Endodermal cell (in vitro differentiated cells): ENCODE measurements around the gene ASPN. TPM values are rescaled to one million over a fixed set of nuclear protein-coding genes. Genes with fewer than 3 reads are reported as not detected.

Experiments used
- DNase-seq: peaks from one replicate; pipeline ENCODE4 v3.0.0-alpha.2; 2017
- H3K27ac ChIP-seq: 2 replicates; pipeline ENCODE4 v1.5.1; 2013; ENCODE audit warnings: mild to moderate bottlenecking, low read depth, low read length, moderate library complexity
- H3K27me3 ChIP-seq: 2 replicates; pipeline ENCODE4 v1.6.1; 2013; ENCODE audit warnings: mild to moderate bottlenecking, low read length, moderate library complexity; ENCODE audit not compliant: insufficient read depth, control insufficient read depth, poor library complexity, severe bottlenecking
- H3K36me3 ChIP-seq: 2 replicates; pipeline ENCODE4 v1.7.0; 2013; ENCODE audit warnings: mild to moderate bottlenecking, low read length, moderate library complexity; ENCODE audit not compliant: control insufficient read depth, insufficient read depth
- H3K4me1 ChIP-seq: one replicate; pipeline ENCODE4 v1.7.0; 2013; ENCODE audit warnings: low read length; ENCODE audit not compliant: control insufficient read depth, insufficient read depth
- H3K4me3 ChIP-seq: 2 replicates; pipeline ENCODE4 v1.5.1; 2013; ENCODE audit warnings: mild to moderate bottlenecking, low read length, moderate library complexity
- H3K9ac ChIP-seq: 2 replicates; pipeline ENCODE4 v1.6.1; 2013; ENCODE audit warnings: mild to moderate bottlenecking, low read length, moderate library complexity; ENCODE audit not compliant: poor library complexity, severe bottlenecking; ENCODE audit errors: extremely low read depth
- H3K9me3 ChIP-seq: 2 replicates; pipeline ENCODE4 v1.6.1; 2013; ENCODE audit warnings: mild to moderate bottlenecking, low read length, moderate library complexity; ENCODE audit not compliant: control insufficient read depth
- H3K27ac Mint-ChIP-seq: 2 replicates; pipeline ENCODE4 v1.8.0; 2020; ENCODE audit warnings: mixed read lengths
- H3K27me3 Mint-ChIP-seq: 2 replicates; pipeline ENCODE4 v1.8.0; 2021; ENCODE audit warnings: mild to moderate bottlenecking, mixed read lengths; ENCODE audit not compliant: insufficient read depth
- H3K36me3 Mint-ChIP-seq: 2 replicates; pipeline ENCODE4 v1.8.0; 2020; ENCODE audit warnings: low read depth, mixed read lengths
- H3K4me1 Mint-ChIP-seq: 2 replicates; pipeline ENCODE4 v1.8.0; 2020; ENCODE audit warnings: mixed read lengths
- H3K4me3 Mint-ChIP-seq: 2 replicates; pipeline ENCODE4 v1.8.0; 2020; ENCODE audit warnings: mild to moderate bottlenecking, moderate library complexity, mixed read lengths
- H3K9me3 Mint-ChIP-seq: 2 replicates; pipeline ENCODE4 v1.8.0; 2020; ENCODE audit warnings: mild to moderate bottlenecking, mixed read lengths
- CTCF ChIP-seq: fragments of 200-600 bp; sonication (generic); conservative IDR thresholded peaks from 2 replicates; pipeline ENCODE4 v1.5.0; 2021; ENCODE audit warnings: antibody characterized with exemption, mild to moderate bottlenecking
- WGBS, 2 experiments: methylation state at CpG; one replicate each; pipeline versions ENCODE4 v1.1.5 to v1.1.7; 2013; ENCODE audit warnings: missing lambda C conversion rate in 2 of 2, mixed read lengths in 1 of 2; ENCODE audit not compliant: insufficient coverage in 1 of 2, insufficient read length in 1 of 2; 5-methylcytosine and 5-hydroxymethylcytosine counted together
- total RNA-seq, 2 donors: library from RNA; stranded (reverse); fragmentation: NEBNext Ultra II Directional in 1 of 2; extraction: Animal tissue kit (Norgen Biotek cat#: 25700) in 1 of 2; gene quantifications; 2 replicates in 1 of 2; 3 replicates in 1 of 2; pipeline ENCODE4 v1.2.1, GENCODE V29; 2021

Gene ASPN
- total RNA-seq, 2 donors from 2014 or later = not detected

GRCh38 chr9:92429836-92430235, 52.5 kb downstream of the ASPN start:
- no peaks in the 10 kb centered on the region for H3K4me1 Mint-ChIP-seq
- no peak overlapping the region for H3K27ac Mint-ChIP-seq
- TF ChIP-seq CTCF = no peak
- Histone ChIP-seq H3K9me3 (no peaks in the 10 kb centered on the region), H3K9ac (no peak overlapping the region), H3K4me1 (no peaks in the 10 kb centered on the region), H3K27ac (no peak overlapping the region), H3K4me3 (no peak overlapping the region), H3K27me3 (no peaks in the 10 kb centered on the region), H3K36me3 (no peaks in the 10 kb centered on the region)
- no peak for DNase-seq
- no peaks in the 10 kb centered on the region for H3K36me3 Mint-ChIP-seq
- H3K4me3 Mint-ChIP-seq = no peak overlapping the region
- H3K9me3 Mint-ChIP-seq = no peaks in the 10 kb centered on the region
- H3K27me3 Mint-ChIP-seq = no peaks in the 10 kb centered on the region
- WGBS, 2 experiments = 30% methylated on average over 2 of the region's 2 CpGs; no CpG with 5 or more reads in 1 of the 2 experiments

- 93 to 95% methylated on average over 3 to 5 of the region's 5 CpGs for WGBS, 2 experiments
- Histone ChIP-seq H3K9ac (no peak overlapping the region), H3K36me3 (no peaks in the 10 kb centered on the region), H3K27ac (peak overlapping the region; percentile 7), H3K4me1 (no peaks in the 10 kb centered on the region), H3K4me3 (no peak overlapping the region), H3K27me3 (no peaks in the 10 kb centered on the region), H3K9me3 (no peaks in the 10 kb centered on the region)
- Mint-ChIP-seq H3K36me3 (no peaks in the 10 kb centered on the region), H3K4me3 (no peak overlapping the region), H3K27me3 (no peaks in the 10 kb centered on the region), H3K9me3 (no peaks in the 10 kb centered on the region), H3K27ac (no peak overlapping the region), H3K4me1 (no peaks in the 10 kb centered on the region)
- TF ChIP-seq CTCF = no peak
- no peak for DNase-seq
Measured at GRCh38 chr9:92426501-92427145, 55.7 kb downstream of the ASPN start.

- DNase-seq = no peak
- no peak for TF ChIP-seq CTCF
- H3K27me3 Mint-ChIP-seq = no peaks in the 10 kb centered on the region
- no peaks in the 10 kb centered on the region for H3K4me1 Mint-ChIP-seq
- Histone ChIP-seq H3K27me3 (no peaks in the 10 kb centered on the region), H3K36me3 (no peaks in the 10 kb centered on the region), H3K27ac (no peak overlapping the region), H3K4me1 (no peaks in the 10 kb centered on the region), H3K4me3 (no peak overlapping the region), H3K9ac (no peak overlapping the region), H3K9me3 (no peaks in the 10 kb centered on the region)
- no peaks in the 10 kb centered on the region for H3K36me3 Mint-ChIP-seq
- no peaks in the 10 kb centered on the region for H3K9me3 Mint-ChIP-seq
- WGBS, 2 experiments = 71 to 81% methylated on average over 1 to 2 of the region's 2 CpGs
- no peak overlapping the region for H3K4me3 Mint-ChIP-seq
- H3K27ac Mint-ChIP-seq = no peak overlapping the region
Measured at GRCh38 chr9:92425474-92425873, 56.8 kb downstream of the ASPN start.
